ENCODE measurements around the gene AOPEP.
"Not testable (repeated sequence)": the region's sequence is repeated elsewhere in the genome, so short reads cannot be mapped to it uniquely, and the experiment has no call there.

Gene AOPEP

DNA sequence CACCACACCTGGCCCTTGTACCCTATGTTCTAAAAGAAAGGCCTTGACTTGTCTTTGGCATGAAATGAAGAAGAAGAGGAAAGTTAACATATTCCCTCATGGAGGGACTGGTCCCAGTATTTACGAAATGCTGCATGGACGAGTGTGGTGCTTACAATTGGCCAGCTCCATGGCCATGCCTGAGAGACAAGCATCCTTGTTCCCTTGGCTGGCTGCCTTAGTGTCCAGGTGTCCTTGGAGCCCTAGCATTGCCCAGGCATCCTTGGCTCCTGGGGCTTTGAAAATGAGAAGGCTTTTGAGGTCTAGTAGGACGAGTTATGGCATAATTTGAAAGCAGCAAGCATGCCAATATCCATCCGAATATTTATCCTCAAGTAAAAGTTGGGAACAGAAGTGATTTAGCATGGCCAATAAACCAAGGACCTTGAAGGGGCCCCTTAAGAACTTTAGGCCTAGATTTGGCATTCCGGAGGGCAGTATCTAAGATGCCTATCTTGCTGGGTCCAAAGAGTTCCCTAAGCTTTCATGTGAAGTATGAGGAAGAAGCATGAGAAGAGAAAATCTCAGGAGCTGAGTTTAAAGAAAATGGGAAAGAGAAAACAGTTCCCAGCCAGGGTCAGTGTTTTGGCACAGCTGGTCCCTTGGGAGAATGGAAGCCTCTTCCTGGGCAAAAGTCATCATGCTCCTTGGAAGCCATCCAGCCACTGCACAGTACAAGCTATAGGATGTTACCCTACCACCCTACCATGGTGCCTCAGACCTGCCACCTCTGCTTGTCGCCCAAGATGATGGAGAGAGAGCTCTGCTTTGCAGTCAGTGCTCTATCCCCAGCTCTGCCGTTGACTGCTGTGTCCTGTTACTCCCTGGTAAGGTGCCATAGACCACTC is 91.0 kb downstream of the AOPEP start:
- no peak for DNase-seq (ENCODE audit: low read depth)

GRCh38 chr9:94818178-94818541 is 91.7 kb downstream of the AOPEP start:
- DNase-seq (ENCODE audit: low read depth), result no peak

- DNase-seq (ENCODE audit: low read depth), result no peak
Measured at GRCh38 chr9:94819161-94819687, 92.7 kb downstream of the AOPEP start.

- DNase-seq (ENCODE audit: low read depth), result no peak
Measured at GRCh38 chr9:94821098-94821887, 94.8 kb downstream of the AOPEP start.

DNA sequence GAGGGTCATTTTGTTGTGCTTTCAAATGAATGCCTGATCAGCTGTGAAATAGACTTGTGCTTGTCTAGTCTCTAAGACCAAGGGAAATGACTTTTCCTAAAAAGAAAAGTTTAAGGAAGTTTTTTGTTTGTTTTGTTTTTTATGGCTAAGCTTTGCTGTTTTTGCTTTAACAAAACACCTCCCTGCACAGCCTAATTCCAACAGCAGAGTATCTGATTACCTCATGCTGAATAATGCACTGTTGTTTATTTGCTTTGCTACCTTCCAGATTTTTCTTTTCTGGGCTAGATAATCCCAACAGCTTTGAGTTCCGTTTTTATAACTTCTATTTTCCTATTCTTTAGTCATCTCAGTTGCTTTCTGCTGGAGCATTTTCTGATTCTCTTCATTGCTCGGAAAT is 95.8 kb downstream of the AOPEP start:
- no peak for DNase-seq (ENCODE audit: low read depth)

DNA sequence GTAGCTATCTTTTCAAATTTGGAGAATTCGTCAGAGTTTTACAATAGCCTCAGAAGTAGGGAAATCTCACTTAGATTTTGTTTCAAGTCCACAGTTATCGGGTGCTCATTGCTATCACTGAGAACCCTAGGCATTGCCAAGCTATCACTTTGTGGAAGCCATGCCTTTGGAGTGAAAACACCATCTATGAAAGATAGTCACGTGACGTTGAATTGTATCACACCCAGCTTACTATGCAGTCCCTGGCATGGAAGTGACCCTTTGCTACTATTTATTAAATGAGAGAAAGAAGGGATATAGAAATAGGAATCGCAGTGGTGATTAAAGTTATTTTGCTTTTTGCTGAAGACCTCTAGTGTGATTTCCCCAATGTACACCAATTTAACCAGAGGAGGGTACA is 97.2 kb downstream of the AOPEP start:
- DNase-seq (ENCODE audit: low read depth), result no peak

DNA sequence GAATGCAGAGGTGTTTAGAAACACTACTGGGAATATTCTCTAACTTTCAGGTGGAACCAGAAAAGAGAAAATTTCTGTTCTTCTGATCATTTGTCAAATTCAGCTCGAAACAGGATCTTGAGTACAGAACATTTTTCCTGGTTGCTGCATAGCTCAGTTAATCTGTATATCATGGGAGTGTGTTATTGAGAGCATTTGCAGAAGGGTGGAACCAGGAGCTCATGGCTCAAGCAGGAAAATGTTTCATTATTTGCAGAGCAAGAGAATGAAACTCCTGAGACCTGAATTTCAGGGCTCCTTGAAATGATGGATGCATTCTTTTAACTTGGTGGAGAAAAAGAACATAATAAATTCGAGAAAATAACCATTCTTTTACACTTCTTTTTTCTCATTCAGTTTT is 97.9 kb downstream of the AOPEP start:
- no peak for DNase-seq (ENCODE audit: low read depth)

GRCh38 chr9:94824913-94825610 is 98.6 kb downstream of the AOPEP start:
- no peak for DNase-seq (ENCODE audit: low read depth)

DNA sequence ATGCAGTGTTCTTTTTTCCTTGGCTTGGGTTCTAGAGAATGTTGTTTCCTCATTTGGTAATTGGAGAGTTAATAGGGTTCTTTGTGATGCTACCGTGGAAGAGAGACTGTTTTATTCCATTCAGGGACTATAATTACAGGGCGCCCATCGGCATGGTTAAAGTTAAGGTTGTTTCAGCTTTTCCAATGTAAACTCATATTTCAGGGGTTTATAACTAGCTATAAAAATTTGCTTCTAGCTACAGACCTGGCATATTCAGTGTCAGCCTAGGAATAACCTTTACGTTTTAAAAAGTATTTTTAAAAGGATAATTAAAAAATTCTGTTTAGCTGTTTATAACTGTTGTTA is 99.1 kb downstream of the AOPEP start:
- DNase-seq (ENCODE audit: low read depth), result no peak

GRCh38 chr9:94826044-94826443 is 99.5 kb downstream of the AOPEP start:
- no peak for DNase-seq (ENCODE audit: low read depth)

DNA sequence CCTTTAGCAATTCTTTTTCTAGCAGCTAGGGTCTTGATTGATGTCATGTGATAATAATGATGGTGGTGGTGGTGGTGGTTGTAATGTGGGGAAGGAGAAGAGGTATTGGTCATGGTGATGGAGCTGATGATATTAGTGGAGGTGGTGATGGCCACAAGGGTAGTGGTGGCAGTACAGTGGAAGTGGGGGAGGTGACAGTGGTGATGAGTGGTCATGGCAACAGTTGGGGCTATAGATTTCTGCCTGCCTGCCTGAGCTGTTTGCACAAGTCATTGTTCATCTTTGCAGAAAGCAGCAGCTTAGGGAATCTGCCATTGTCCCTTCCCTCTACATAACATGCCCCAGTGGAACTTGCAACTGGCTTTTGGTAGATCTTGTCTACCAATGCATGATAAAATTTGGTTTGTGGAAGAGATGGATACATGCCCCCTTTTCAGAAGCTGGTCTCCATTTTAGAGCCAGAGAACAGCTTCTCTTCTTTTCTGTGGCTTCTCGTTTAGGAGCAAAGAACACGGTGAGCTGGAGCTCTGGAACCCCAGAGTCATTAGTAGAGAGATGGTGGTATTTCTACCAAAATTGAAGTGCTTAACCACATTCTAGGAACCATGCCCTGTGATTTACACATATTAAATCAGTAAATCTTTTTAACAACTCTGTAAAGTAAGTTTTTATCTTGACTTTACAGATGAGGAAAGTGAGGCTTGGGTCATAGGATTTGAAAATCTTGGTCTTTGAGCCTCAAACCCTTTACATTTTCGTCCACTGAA is 100.3 kb downstream of the AOPEP start:
- no peak for DNase-seq (ENCODE audit: low read depth)

- DNase-seq (ENCODE audit: low read depth), result no peak
Measured at GRCh38 chr9:94827584-94828304, 101.2 kb downstream of the AOPEP start.

GRCh38 chr9:94829380-94830070 is 103.0 kb downstream of the AOPEP start:
- no peak for DNase-seq (ENCODE audit: low read depth)

GRCh38 chr9:94830071-94830604 is 103.6 kb downstream of the AOPEP start:
- DNase-seq (ENCODE audit: low read depth), result not testable (repeated sequence)

DNA sequence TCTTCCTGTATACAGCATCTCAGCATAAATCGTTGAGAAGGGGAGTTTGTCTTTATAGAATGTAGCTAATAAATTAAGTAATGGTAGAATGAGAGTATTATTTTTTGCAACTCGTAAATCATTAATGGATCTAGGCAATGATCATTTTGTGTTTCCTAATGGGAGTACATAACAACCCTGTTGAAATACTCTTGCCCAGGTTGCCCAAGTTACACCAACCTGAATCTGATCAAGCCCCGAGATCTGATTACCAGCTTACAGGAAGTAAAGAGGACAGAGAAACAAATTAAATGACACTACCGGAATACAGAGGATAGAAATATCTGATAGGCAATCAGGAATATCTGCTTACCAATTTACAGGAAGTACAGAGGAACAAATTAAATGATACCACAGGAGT is 107.3 kb downstream of the AOPEP start:
- DNase-seq (ENCODE audit: low read depth), result no peak

DNA sequence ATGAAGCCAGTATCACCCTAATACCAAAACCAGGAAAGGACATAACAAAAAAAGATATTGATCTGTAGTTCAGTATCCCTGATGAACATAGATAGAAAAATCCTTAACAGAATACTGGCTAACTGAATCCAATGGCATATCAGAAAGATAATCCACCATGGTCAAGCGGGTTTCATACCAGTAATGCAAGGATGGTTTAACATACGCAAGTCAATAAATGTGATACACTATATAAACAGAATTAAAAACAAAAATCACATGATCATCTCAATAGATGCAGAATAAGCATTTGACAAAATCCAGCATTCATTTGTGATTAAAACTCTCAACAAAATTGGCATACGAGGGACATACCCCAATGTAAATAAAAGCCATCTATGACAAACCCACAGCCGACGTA is 110.9 kb downstream of the AOPEP start:
- no peak for DNase-seq (ENCODE audit: low read depth)

GRCh38 chr9:94839398-94839797 is 112.9 kb downstream of the AOPEP start:
- DNase-seq (ENCODE audit: low read depth), result no peak

- no peak for DNase-seq (ENCODE audit: low read depth)
Measured at GRCh38 chr9:94840738-94841137, 114.2 kb downstream of the AOPEP start.

DNA sequence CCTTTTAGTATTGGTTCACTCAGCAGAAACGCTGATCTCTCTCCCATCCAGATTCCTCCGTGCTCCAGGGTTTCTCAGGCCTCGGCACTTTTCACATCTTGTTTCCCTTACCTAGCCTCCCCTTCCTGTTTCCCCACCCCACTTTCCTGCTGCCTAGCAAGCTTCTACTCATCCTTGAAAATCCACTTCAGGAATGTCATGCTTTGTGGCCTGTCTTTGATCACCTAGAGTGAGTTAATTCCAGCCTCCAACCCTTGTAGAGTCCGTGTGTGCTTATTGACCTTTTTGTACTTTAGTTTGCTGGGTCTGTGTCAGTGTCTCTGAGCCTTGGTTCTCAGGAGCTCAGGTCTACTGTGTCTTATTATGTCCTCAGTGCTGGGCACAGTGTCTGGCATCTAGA is 116.6 kb downstream of the AOPEP start:
- DNase-seq (ENCODE audit: low read depth), result no peak

DNA sequence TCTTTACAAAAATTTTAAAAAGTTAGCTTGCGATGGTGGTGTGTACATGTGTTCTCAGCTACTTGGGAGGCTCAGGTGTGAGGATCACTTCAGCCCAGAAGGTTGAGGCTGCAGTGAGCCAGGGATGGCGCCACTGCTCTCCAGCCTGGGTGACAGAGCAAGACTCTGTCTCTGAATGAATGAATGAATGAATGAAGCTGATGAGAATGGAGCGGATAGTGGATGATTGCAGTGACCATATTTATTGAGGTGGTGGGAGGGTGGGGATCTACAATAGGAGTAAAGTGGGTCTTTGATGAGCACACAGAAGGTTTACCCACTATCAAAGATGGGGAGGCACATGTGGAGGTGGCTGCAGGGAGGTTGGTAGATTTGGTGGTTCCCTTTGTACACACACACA is 120.2 kb downstream of the AOPEP start:
- no peak for DNase-seq (ENCODE audit: low read depth)
